Mononuclear cell (primary cell): ENCODE data around the gene POU2AF1. TPM values are rescaled to one million over a fixed set of nuclear protein-coding genes. Genes with fewer than 3 reads are reported as not detected.

Source experiments
- H3K27me3 ChIP-seq: 2 replicates; pipeline ENCODE4 v1.6.0; 2011; ENCODE audit warnings: low read length, control low read depth; ENCODE audit not compliant: insufficient read depth
- H3K4me1 ChIP-seq: 2 replicates; pipeline ENCODE4 v1.5.1; 2011; ENCODE audit warnings: mild to moderate bottlenecking, low read length, control low read depth; ENCODE audit not compliant: insufficient read depth
- H3K4me3 ChIP-seq: 2 replicates; pipeline ENCODE4 v1.5.1; 2011; ENCODE audit warnings: mild to moderate bottlenecking, low read length, moderate library complexity
- H3K9me3 ChIP-seq: 2 replicates; pipeline ENCODE4 v1.5.1; 2011; ENCODE audit warnings: low read depth, mild to moderate bottlenecking, control low read depth, low read length
- total RNA-seq: library from RNA; depleted of rRNA; stranded (reverse); fragments of >200 nt; gene quantifications from one replicate; pipeline ENCODE4 v1.2.3, GENCODE V29; 2012

Gene POU2AF1
- total RNA-seq, 1 donor, result 3.4 TPM

DNA sequence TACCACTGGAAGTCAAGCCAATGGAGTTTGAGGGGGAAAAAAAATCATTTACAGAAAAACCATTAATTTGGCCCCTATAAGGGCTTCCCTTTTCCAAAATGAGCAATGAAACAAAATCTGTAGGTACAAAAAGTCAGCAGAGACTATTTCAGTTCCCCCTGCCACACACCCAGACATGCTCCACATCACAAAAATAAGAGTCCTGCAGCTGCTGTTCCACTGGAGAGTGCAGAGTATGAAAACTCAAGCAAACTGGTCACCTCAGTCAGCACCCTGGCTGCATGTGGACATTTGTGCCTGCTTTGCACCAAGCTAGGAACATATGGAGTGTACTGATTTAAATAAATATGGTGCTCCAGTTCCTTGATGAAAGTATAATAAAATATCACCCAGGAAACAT lies 15.1 kb downstream of the POU2AF1 start:
- no peak overlapping the region for H3K4me3 ChIP-seq
- peaks cover 40% of the 10 kb centered on the region for H3K4me1 ChIP-seq
- H3K9me3 ChIP-seq, result no peaks in the 10 kb centered on the region
- no peaks in the 10 kb centered on the region for H3K27me3 ChIP-seq

- H3K27me3 ChIP-seq, result no peaks in the 10 kb centered on the region
- peaks cover 32% of the 10 kb centered on the region for H3K4me1 ChIP-seq
- no peak overlapping the region for H3K4me3 ChIP-seq
- H3K9me3 ChIP-seq, result no peaks in the 10 kb centered on the region
Observed at GRCh38 chr11:111362887-111363411, 16.1 kb downstream of the POU2AF1 start.

- Histone ChIP-seq H3K9me3 (no peaks in the 10 kb centered on the region), H3K4me3 (no peak overlapping the region), H3K4me1 (peaks cover 22% of the 10 kb centered on the region), H3K27me3 (no peaks in the 10 kb centered on the region)
Observed at GRCh38 chr11:111361874-111362273, 17.2 kb downstream of the POU2AF1 start.

GRCh38 chr11:111361052-111361801 lies 17.8 kb downstream of the POU2AF1 start:
- peaks cover 21% of the 10 kb centered on the region for H3K4me1 ChIP-seq
- H3K27me3 ChIP-seq, result no peaks in the 10 kb centered on the region
- no peak overlapping the region for H3K4me3 ChIP-seq
- H3K9me3 ChIP-seq, result no peaks in the 10 kb centered on the region

DNA sequence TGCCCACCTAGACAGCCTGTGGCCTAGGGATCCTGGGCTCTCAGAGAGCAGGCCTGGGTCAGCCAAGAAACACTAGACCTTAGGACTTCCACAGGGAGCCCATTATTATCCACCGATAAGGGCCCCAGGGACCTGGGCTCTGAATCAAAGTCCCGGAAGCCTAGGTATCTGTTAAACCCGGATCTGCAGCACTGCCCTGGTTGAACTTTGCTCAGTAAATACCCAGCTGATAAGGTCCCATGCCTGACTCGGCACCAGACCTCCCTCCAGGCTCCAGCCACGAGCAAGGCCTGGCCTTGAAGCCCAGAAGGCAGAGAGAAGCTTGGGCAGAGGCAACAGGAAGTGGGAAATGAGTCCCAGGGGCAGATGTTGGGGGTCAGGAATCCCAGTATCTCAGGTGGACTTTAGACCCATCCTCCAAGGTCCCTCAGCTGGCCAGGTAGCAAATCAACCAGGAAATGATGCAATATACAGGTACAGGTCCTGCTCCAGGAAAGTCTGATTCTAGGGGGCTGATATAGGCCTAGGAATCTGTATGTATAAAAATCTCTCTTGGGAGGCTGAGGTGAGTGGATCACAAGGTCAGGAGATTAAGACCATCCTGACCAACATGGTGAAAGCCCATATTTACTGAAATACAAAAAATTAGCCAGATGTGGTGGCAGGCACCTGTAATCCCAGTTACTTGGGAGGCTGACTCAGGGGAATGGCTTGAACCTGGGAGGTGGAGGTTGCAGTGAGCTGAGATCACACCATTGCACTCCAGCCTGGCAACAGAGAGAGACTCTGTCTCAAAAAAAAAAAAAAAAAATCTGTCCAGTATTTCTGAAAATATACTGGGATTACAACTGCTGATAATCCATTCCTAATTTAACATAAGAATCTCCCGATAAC lies 18.7 kb downstream of the POU2AF1 start:
- H3K9me3 ChIP-seq, result no peaks in the 10 kb centered on the region
- H3K4me1 ChIP-seq, result peaks cover 21% of the 10 kb centered on the region
- H3K4me3 ChIP-seq, result no peak overlapping the region
- H3K27me3 ChIP-seq, result no peaks in the 10 kb centered on the region

DNA sequence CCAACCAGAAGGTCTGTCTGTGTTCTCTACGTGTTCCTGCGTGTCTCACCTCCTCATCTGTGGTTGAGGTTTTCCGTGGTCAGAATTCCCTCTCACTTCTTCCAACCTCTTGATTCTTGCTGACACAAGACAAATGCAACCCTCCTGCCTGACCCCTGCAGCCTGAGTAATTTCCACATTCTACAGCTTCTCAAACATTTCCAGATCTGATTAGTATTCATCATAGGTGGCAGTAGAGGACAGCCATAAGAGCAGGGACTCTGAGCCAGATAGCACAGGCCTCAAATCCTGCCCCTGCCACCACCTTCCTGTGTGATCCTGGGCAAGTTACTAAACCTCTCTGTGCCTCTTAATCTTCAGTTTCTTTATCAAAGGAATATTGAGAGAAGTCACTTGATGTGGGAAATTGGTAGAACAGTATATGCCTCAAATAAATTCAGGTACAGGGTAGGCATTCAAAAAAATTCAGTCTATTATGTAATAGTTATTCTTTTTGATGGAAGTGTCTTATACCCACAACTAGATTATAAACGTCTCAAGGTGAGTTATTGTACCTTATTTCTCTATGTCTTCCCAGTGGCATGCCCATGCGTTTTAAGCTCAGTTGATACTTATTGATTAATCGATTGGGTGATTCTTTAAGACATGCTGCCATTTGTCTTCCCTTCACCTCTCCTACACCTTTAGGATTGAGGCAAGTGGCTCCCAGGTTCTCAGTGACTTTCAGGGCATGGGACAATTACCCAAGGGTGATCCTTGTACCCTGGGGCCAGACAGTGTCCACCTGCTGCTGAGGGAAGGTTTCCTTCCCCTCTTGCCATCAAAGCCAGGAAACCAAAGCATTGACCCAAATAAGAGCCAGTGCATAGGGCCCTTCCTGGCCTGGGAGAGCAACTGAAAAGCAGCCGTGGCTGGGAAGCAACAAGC lies 19.6 kb downstream of the POU2AF1 start:
- Histone ChIP-seq H3K9me3 (no peaks in the 10 kb centered on the region), H3K4me3 (no peak overlapping the region), H3K27me3 (no peaks in the 10 kb centered on the region), H3K4me1 (peaks cover 18% of the 10 kb centered on the region)

- H3K9me3 ChIP-seq, result no peaks in the 10 kb centered on the region
- H3K4me1 ChIP-seq, result peaks cover 8% of the 10 kb centered on the region
- H3K4me3 ChIP-seq, result no peak overlapping the region
- H3K27me3 ChIP-seq, result no peaks in the 10 kb centered on the region
Observed at GRCh38 chr11:111358038-111359001, 20.8 kb downstream of the POU2AF1 start.

DNA sequence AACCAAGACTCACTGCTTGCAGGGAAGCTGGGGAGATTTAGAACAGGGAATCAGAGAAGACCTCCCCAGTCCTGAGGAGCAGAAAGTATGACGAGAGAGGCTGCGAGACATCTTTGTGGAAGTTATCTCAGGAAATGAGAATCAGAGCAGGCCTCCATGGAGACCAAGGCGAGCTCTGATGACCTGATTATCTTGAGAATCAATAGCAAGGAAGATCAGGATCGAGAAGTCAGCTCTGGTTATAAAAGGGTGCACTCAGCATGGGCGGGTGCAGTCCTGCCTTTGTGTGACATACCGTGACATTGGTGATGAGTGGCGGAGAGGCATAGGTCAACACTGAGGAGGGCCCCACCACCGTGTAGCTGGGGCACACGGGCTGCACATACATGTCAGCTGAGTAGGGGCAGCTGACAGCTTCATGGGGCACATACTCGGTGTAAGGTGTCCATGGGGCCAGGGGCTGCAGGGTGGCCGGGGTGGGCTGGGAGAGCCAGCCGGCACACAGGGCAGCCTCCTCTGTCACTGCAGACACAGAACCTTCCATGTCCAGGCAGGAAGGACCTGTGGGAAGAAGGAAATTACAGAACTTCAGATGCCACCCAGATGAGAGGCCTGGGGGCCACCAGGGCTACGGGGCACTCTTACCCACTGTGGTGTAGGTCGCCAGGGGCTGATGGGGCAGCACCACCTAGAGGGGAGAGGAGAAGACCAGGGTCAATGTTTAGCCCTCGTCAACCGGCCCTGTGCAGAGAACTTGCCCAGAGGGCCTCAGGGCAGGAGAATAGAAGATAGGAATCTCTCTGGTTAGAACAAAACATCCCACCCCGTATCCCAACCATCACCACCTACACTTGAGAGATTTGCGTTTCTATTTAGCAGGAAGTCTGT lies 21.7 kb downstream of the POU2AF1 start:
- Histone ChIP-seq H3K4me1 (peaks cover 4% of the 10 kb centered on the region), H3K9me3 (no peaks in the 10 kb centered on the region), H3K4me3 (no peak overlapping the region), H3K27me3 (no peaks in the 10 kb centered on the region)

DNA sequence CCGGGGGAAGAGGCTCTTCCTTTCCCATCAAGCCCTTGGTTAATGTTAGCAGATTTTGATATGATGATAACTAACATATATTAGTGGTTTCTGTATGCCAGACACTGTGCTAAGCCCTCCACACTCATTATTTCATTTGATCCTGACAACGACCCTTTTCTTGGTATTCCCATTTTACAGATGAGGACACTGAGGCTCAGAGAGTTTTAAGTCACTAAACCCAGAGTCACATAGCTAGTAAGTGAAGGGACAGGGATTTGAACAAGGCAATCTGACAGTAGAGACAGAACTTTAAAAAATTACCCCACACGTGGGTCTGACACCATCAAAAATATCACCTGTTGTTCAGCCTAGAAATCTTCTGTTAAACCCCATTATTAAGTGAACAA lies 22.4 kb downstream of the POU2AF1 start:
- H3K9me3 ChIP-seq, result no peaks in the 10 kb centered on the region

DNA sequence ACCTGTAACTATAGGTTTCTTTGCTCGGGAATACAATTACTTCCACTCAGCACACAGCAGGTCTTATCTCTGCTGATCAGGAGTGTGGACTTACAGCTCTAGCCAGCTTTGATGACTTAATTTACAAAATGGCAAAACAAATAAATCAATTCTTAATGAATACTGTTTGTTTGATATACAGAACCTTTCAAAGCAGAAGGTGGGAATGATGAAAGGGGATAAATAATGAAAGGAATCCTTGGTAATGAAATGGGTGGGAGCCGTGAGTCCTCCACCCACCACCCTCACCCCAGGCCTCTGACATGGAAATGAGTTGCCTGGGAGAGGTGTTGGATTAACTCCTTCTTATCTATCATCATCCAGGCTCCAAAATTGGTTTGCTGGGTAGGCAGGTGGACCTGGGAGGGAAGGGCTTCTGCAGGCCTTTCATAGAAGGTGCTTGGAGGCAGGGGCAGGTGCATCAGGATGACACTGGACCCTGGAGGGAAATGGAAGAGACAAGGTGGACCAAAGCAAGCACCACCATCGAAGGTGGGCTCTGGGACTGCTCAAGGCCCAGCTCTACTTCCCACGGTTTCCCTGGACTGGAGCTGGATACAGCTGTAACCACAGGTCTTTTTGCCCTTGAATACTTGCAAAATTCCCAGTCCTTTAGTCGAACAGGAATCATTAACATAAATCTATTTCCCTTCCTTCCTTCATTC lies 23.0 kb downstream of the POU2AF1 start:
- Histone ChIP-seq H3K9me3 (no peaks in the 10 kb centered on the region), H3K4me3 (no peak overlapping the region), H3K27me3 (no peaks in the 10 kb centered on the region), H3K4me1 (peaks cover 4% of the 10 kb centered on the region)

More for the DNA sequence above, 22.4 kb downstream of the POU2AF1 start:
- H3K4me1 ChIP-seq, result peaks cover 4% of the 10 kb centered on the region
- H3K27me3 ChIP-seq, result no peaks in the 10 kb centered on the region
- H3K4me3 ChIP-seq, result no peak overlapping the region

GRCh38 chr11:111355101-111355500 lies 24.0 kb downstream of the POU2AF1 start:
- Histone ChIP-seq H3K4me1 (no peaks in the 10 kb centered on the region), H3K4me3 (no peak overlapping the region), H3K9me3 (no peaks in the 10 kb centered on the region), H3K27me3 (no peaks in the 10 kb centered on the region)

DNA sequence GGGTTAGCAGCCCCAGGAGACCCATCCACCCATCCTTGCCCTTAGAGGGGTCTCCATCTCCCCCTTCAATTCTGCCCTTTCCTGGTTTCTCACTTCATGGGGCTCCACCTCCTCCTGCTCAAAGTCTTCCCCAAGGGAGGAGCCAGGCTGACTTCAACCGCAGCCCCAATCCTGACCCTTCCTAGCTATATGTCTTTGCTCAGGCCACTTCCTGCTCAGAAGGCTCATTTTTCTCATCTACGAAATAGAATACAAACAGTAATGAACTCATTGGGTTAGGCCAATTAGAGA lies 24.5 kb downstream of the POU2AF1 start:
- Histone ChIP-seq H3K9me3 (no peaks in the 10 kb centered on the region), H3K27me3 (no peaks in the 10 kb centered on the region), H3K4me1 (no peaks in the 10 kb centered on the region), H3K4me3 (no peak overlapping the region)
